Glomerular visceral epithelial cell (primary cell): Measurements from ENCODE around the gene POLR2E.

ENCODE experiments used
- DNase-seq: peaks from one replicate; pipeline ENCODE4 v3.0.0-alpha.2; 2016; ENCODE audit errors: extremely low spot score

Gene POLR2E

DNA sequence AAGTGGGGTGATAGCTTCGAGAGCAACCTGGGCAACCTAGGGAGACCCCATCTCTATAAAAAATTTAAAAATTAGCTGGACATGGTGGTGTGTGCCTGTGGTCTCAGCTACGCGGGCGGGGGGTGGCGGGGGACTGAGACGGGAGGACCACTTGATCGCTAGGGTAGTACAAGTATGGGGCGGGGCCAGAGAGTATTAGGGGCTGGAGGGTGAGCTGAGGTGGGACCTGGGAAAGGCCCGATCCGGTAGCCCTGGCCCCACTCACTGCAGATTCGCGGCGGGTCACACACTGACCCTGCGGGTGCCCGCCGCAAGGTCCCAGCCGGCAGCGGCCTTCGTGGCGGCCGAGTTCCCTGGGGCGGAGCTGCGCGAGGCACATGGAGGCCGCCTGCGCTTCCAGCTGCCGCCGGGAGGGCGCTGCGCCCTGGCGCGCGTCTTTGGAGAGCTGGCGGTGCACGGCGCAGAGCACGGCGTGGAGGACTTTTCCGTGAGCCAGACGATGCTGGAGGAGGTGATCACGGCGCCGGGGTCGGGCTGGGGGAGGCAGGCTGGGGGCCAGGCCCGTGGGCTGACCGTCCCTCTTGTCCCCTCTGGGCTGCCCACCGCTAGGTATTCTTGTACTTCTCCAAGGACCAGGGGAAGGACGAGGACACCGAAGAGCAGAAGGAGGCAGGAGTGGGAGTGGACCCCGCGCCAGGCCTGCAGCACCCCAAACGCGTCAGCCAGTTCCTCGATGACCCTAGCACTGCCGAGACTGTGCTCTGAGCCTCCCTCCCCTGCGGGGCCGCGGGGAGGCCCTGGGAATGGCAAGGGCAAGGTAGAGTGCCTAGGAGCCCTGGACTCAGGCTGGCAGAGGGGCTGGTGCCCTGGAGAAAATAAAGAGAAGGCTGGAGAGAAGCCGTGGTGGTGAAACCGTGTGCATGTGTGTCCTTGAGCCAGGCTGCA, 30.2 kb downstream of the POLR2E start:
- DNase-seq: peak; percentile 65

DNA sequence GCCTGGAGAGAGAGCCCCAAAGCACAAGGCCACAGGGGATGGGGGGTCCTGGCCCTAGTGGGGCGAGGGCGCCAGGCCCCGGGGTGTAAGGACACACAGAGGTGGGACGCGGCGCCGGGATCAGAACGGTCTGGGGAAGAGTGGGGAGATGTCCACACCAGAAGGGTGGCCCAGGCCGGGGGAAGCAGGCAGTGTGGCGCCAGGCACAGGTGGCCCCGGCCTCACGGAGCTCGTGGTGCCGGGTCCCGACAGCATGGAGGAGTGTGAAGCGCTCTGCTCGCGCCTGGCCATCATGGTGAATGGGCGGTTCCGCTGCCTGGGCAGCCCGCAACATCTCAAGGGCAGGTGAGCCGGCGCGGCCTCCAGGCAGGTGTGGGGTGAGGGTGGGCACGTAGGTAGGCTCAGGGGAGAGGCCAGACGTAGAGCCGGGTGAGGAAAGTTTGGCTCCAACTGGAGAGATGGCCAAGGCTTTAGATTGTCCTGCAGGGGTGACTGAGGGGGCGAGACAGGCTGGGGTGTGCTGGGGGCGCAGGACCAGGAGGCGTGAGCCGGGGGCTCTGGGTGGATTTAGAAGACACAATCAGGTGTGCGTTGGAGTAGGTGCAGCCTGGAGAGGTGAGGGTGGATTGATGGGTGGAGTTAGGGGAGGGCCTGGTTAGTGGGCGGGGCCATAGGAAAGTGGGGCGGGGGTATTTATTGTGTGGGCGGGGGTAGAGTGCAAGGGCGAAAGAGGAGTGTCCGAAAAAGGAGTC, 31.1 kb downstream of the POLR2E start:
- no peak for DNase-seq

DNA sequence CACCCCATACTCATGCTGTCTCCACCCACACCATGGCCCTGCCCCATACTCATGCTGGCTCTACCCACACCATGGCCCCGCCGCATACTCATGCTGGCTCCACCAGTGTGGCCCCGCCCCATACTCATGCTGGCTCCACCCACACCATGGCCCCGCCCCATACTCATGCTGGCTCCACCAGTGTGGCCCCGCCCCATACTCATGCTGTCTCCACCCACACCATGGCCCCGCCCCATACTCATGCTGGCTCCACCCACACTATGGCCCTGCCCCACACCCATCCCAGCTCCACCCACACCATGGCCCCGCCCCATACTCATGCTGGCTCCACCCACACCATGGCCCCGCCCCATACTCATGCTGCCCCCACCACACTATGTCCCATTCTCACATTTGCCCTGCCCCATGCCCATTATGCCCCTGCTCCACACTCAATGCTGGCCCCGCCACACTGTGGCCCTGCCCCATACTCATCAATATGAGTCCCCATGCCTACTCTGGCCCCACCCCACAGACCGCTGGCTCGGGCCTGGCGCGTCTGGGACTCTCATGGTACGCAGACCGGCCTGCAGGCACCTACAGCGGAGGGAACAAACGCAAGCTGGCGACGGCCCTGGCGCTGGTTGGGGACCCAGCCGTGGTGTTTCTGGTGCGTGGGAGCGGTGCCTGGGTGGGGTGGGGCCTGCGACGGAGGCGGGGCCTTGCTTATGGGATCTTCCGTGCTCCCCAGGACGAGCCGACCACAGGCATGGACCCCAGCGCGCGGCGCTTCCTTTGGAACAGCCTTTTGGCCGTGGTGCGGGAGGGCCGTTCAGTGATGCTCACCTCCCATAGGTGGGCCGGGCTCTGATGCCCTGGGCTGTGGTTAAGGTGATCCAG, 31.9 kb downstream of the POLR2E start:
- no peak for DNase-seq

DNA sequence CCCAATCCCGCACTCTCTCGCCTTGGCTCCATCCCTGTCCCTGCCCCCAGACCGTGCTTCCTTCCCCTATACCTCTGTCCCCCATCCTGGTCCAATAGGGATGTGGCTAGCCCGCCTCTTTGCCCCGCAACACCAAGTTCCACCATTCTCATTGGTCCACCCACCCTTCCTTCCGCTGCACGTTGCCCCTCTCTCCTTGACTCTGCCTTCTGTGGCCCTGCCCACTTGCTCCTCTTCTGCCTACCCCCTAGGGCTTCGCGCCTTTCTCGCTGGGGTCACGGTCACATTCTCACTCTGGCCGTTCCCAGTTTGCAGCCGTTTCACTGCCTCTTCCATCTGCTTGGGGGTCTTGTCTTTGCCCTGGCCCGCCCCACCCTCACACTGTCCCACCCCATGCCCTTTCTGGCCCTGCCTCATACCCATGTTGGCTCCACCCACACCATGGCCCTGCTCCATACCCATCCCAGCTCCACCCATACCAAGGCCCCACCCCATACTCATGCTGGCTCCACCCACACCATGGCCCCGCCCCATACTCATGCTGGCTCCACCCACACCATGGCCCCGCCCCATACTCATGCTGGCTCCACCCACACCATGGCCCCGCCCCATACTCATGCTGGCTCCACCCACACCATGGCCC, 32.7 kb downstream of the POLR2E start:
- DNase-seq: no peak

DNA sequence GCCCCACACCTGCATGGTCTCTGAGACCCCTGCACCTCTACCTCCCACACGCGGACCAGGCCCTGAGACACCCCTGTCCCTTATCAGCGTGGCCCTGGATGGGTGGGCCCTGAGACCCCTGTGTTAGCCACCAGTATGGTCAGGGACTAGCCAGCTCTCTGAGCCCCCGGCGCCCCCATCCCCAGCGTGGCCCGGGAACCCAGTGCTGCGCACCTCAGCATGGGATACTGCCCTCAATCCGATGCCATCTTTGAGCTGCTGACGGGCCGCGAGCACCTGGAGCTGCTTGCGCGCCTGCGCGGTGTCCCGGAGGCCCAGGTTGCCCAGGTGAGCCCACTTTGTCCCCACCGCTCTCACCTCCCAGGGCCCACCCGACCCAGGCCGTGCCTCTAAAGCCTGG, 33.2 kb downstream of the POLR2E start:
- DNase-seq: no peak

DNA sequence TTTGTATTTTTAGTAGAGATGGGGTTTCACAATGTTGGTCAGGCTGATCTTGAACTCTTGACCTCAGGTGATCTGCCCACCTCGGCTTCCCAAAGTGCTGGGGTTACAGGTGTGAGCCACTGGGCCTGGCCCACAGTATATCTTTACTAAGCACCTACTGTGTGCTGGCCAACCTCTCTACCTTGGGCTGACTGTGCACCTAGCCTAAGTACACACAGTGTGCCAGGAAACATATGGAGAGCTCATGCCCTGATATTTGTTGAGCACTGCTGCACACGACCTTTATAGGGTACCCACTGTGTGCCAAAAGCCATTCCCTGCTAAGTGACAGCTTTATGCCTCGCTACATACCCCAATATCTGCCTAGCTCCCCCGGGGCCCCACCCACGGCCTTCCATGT, 34.5 kb downstream of the POLR2E start:
- DNase-seq: no peak

DNA sequence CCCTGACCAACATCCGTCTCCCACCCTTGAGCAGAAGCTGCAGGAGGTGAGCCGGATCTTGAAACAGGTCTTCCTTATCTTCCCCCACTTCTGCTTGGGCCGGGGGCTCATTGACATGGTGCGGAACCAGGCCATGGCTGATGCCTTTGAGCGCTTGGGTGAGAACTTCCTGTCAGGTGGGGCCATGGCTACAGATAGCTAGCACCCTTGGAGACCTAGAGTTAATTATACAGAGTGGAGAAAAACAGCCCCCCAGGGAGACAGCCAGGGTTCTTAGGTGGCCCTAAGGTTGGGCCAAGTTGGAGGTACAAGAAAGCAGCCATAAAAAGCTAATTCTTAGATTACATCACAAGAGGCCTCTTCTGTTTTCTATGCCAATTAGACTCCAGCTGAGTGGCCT, 37.1 kb downstream of the POLR2E start:
- no peak for DNase-seq

DNA sequence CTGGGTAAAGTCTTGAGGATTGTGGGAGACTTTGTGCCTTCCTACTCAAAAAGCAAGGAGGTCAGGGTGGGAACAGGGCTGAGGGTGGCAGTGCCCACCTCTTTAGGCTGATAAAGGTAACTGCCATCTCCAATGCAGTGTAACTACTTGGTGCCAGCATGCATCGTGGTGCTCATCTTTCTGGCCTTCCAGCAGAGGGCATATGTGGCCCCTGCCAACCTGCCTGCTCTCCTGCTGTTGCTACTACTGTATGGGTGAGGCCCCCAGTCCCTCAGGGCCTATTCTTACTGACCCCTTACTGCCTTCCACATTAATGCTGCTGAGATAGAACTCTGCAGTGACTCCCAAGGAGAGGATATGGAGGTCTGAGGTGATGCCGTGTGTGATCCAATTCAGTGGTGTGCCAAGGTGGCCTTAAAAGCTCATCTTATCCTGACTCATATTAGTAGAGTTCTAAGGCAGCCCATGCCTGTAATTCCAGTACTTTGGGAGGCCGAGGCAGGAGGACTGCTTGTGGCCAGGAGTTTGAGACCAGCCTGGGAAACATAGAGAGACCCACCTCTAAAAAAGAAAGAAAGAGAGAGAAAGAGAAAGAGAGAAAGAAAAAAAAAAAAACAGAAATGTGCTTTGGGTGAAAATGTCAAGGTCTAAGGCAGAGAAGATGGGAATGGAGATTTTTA, 37.9 kb downstream of the POLR2E start:
- DNase-seq: no peak

DNA sequence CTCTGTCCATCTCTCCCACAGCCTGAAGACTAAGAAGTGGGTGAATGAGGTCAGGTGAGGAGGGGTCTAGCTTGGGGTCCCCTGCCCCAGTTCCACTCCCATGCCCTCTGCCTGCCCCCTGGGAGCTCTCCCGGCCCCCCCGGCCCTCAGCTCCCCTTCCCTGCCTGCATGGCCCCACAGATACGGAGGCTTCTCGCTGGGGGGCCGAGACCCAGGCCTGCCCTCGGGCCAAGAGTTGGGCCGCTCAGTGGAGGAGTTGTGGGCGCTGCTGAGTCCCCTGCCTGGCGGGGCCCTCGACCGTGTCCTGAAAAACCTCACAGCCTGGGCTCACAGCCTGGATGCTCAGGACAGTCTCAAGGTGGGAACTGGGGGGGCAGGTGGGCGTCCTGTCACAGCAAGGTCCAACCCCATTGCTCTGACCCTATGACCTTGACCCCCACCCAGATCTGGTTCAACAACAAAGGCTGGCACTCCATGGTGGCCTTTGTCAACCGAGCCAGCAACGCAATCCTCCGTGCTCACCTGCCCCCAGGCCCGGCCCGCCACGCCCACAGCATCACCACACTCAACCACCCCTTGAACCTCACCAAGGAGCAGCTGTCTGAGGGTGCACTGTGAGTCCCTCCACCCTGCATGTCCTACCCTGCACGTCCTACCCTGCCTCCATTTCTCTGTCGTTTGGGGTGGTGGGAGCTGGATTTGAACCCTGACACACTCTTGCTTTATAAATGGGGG, 39.1 kb downstream of the POLR2E start:
- DNase-seq: no peak

DNA sequence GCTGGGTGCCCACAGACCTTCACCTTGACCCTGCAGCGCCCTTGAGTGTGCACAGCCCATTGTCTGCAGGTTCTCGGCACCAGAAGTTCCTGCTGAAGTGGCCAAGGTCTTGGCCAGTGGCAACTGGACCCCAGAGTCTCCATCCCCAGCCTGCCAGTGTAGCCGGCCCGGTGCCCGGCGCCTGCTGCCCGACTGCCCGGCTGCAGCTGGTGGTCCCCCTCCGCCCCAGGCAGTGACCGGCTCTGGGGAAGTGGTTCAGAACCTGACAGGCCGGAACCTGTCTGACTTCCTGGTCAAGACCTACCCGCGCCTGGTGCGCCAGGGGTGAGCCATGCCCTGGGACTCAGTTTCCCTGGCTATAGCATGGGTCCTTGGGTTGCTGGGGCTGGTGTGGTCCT, 40.1 kb downstream of the POLR2E start:
- DNase-seq: no peak

DNA sequence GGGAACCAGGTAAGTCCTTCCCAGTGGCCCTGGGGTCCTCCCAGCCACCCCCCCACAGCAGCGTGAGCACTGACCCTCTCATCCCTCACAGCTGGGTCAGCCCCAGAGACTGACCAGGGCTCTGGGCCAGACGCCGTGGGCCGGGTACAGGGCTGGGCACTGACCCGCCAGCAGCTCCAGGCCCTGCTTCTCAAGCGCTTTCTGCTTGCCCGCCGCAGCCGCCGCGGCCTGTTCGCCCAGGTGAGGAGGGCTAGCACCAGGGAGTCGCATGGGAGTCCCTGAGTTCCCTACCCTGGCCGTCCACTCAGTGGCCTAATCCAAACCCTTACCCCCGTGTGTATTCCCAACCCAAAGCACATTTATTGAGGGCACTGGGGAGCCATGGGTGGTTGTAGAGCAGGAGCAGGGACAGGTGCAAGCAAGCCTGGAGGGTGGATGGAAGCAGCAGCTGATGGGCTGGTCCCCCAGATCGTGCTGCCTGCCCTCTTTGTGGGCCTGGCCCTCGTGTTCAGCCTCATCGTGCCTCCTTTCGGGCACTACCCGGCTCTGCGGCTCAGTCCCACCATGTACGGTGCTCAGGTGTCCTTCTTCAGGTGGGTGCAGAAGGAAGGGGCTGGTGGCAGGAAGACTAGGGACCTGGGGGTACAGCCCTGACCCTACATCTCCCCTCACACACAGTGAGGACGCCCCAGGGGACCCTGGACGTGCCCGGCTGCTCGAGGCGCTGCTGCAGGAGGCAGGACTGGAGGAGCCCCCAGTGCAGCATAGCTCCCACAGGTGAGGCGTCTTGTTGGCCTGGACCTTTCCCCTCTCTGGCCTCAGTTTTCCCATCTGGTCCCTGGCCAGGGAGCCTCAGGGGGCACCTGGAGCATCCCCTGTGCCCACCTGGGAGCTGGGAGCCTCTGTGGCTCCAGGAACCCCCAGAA, 40.8 kb downstream of the POLR2E start:
- DNase-seq: no peak

DNA sequence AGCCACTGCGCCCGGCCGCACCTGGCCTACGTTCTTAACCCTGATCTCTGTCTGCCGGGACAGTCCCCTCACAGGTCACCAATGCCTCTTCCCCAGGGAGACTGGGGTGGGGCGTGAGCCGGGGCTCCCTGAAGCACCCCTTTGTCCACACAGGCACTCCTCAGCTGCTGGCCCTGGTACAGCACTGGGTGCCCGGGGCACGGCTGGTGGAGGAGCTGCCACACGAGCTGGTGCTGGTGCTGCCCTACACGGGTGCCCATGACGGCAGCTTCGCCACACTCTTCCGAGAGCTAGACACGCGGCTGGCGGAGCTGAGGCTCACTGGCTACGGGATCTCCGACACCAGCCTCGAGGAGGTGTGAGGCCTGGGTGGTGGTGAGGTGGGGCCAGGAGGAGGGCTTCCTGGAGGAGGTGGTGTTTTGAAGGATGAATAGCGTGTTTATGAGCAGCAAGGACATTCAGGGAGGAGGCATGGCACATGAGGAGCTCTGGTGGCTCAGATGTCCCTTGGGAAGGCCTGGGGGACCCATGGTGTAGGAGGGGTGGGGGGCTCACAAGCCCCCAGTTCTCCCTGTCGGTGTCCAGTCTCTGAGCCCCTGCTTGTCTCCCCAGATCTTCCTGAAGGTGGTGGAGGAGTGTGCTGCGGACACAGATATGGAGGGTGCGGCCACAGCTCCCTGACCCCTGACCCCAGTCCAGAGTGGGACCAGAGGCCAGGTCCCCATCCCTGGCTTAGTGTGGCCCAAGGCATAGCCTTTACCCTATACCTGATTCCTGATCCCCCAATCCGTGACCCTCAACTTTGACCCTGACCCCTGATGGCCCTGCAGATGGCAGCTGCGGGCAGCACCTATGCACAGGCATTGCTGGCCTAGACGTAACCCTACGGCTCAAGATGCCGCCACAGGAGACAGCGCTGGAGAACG, 41.7 kb downstream of the POLR2E start:
- no peak for DNase-seq

DNA sequence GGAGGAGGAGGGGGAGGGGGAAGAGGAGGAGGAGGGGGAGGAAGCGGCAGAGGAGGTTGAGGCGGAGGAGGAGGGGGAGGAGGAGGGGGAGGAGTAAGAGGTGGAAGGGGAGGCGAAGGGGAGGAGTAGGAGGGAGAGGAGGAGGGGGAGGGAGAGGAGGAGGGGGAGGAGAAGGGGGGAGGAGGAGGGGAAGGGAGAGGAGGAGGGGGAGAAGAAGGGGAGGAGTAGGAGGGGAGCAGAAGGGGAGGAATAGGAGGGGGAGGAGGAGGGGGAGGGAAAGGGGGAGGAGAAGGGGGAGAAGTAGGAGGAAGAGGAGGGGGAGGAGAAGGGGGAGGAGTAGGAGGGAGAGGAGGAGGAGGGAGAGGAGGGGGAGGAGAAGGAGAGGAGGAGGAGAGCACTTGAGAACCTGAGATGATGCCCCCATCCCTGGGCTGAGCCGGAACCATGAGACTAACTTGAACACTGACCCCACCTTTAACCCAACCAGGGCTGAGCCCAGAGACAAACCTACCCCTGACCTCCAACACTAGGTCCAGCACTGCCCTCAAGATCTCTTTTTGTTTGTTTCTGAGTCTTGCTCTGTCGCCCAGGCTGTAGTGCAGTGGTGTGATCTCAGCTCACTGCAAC, 42.7 kb downstream of the POLR2E start:
- no peak for DNase-seq

DNA sequence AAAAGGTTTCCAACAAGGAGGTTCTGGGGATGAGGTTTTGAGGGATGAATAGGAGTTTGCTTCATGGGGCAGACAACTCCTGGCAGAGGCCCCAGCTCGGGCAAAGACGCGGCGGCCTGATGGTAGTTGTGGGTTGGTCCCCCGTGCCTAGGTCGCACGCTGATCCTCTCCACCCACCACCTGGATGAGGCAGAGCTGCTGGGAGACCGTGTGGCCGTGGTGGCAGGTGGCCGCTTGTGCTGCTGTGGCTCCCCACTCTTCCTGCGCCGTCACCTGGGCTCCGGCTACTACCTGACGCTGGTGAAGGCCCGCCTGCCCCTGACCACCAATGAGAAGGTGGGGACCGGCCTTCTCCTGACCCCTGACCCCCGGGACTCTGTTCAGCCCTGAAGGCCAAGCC, 43.4 kb downstream of the POLR2E start:
- DNase-seq: no peak

DNA sequence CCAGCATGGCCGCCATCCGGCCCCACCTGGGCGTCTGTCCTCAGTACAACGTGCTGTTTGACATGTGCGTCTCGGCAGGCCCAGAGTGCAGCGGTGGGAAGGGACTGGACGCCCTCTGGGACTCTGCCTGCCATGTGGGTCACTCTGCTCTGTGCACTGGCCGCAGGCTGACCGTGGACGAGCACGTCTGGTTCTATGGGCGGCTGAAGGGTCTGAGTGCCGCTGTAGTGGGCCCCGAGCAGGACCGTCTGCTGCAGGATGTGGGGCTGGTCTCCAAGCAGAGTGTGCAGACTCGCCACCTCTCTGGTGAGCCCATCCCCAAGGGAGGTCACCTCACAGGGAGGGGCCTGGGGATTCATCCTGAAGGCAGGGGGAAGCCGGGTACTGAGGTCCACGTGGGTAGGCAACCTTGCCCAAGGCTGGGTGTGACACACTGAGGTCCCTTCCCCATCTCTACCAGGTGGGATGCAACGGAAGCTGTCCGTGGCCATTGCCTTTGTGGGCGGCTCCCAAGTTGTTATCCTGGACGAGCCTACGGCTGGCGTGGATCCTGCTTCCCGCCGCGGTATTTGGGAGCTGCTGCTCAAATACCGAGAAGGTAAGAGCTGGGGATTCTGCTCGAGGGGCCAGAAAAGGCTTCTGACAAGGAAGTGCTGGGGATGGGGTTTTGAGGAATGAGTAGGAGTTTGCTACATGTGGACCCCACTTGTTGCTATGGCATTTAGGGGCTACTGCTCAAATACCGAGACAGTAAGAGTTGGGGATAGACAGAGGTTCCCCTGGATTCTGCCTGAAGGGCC, 44.0 kb downstream of the POLR2E start:
- DNase-seq: no peak

DNA sequence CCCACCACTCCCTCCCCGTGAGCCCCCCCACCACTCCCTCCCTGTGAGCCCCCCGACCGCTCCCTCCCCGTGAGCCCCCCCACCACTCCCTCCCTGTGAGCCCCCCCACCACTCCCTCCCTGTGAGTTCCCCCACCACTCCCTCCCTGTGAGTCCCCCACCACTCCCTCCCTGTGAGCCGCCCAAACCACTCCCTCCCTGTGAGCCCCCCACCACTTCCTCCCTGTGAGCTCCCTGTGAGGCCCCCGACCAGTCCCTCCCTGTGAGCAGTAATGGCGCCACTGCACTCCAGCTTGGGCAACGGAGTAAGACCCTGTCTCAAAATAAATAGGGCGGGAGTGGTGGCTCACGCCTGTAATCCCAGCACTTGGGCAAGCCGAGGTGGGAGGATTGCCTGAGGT, 45.4 kb downstream of the POLR2E start:
- DNase-seq: no peak

DNA sequence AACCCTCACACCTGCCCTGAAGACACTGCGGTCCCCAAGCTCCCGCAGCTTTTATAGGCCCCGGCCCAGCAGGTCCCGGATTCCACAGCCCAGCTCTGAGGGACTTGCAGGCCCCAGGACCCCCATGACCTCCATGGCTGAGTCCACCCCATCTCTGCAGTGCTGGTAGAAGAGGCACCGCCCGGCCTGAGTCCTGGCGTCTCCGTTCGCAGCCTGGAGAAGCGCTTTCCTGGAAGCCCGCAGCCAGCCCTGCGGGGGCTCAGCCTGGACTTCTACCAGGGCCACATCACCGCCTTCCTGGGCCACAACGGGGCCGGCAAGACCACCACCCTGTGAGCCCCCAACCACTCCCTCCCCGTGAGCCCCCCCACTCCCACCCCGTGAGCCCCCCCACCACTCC, 46.1 kb downstream of the POLR2E start:
- DNase-seq: no peak
